ENCODE measurements around the gene APBB2. TPM values are rescaled to one million over a fixed set of nuclear protein-coding genes. Genes with fewer than 3 reads are reported as not detected.
"Not testable (repeated sequence)": the region's sequence is repeated elsewhere in the genome, so short reads cannot be mapped to it uniquely, and the experiment has no call there.

The APBB2 gene
- total and polyA plus RNA-seq, 4 donors: 22.7 to 101 (median 64.4) TPM

DNA sequence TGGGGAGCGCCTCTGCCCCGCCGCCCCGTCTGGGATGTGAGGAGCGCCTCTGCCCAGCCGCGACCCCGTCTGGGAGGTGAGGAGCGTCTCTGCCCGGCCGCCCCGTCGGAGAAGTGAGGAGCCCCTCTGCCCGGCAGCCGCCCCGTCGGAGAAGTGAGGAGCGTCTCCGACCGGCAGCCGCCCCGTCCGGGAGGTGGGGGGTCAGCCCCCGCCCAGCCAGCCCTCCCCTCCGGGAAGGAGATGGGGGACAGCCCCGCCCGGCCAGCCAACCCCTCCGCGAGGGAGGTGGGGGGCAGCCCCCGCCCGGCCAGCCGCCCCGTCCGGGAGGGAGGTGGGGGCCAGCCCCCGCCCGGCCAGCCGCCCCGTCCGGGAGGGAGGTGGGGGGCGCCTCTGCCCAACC, 165.2 kb downstream of the APBB2 start:
- 93 to 97% methylated on average over 18 to 40 of the region's 40 CpGs for WGBS, 2 donors
- not testable (repeated sequence) for H3K9me3 ChIP-seq (ENCODE audit: control insufficient read depth, low read length); H3K4me1 ChIP-seq (ENCODE audit: control insufficient read depth in 1 of 2, insufficient read depth in 2 of 2, low read length in 2 of 2); DNase-seq; H3K27me3 ChIP-seq (ENCODE audit: control insufficient read depth in 1 of 2, insufficient read depth in 2 of 2, low read length in 1 of 2); H3K36me3 ChIP-seq (ENCODE audit: control insufficient read depth in 1 of 2, insufficient read depth in 2 of 2, low read length in 1 of 2); H3K27ac ChIP-seq (ENCODE audit: low read depth in 1 of 2, low read length in 2 of 2); H3K4me3 ChIP-seq (ENCODE audit: low read length in 2 of 2); ATAC-seq (ENCODE audit: low FRiP score)
- intact Hi-C loops (cut with DNase I): loop anchor here in 1 of 2 donors (10.0 kb wide), 1 partner anchor 54 kb away; no protein-coding TSS in a partner anchor

DNA sequence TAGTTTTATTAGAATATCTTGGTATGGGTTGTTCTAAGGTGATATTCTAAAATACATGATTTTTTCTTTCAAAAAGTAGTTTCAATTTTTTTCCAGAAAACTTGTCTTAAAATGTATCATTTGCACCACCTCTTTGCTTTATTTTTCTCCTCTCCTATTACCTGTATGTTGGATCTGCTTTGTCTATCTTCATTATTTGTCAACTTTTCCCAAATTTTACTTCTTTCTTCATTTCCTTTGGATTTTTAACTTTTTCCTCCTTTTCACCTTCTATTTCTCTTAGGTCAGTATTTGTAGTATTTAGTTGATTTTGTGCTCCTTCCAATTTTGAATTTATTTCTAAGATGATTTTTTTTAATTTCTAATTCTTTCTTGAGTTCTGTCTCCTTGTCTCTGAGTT, 169.6 kb downstream of the APBB2 start:
- Histone ChIP-seq H3K27ac (ENCODE audit: low read depth in 1 of 2, low read length in 2 of 2) (no peak overlapping the region), H3K36me3 (ENCODE audit: control insufficient read depth in 1 of 2, insufficient read depth in 2 of 2, low read length in 1 of 2) (no peaks in the 10 kb centered on the region), H3K4me3 (ENCODE audit: low read length in 2 of 2) (no peak overlapping the region), H3K4me1 (ENCODE audit: control insufficient read depth in 1 of 2, insufficient read depth in 2 of 2, low read length in 2 of 2) (no peaks in the 10 kb centered on the region), H3K27me3 (ENCODE audit: control insufficient read depth in 1 of 2, insufficient read depth in 2 of 2, low read length in 1 of 2) (no peaks in the 10 kb centered on the region), H3K9me3 (ENCODE audit: control insufficient read depth, low read length) (no peaks in the 10 kb centered on the region)
- ATAC-seq (ENCODE audit: low FRiP score): no peak
- no peak for DNase-seq
- intact Hi-C loops (cut with DNase I): loop anchor here in 1 of 2 donors (10.0 kb wide), 1 partner anchor 50 kb away; no protein-coding TSS in a partner anchor

DNA sequence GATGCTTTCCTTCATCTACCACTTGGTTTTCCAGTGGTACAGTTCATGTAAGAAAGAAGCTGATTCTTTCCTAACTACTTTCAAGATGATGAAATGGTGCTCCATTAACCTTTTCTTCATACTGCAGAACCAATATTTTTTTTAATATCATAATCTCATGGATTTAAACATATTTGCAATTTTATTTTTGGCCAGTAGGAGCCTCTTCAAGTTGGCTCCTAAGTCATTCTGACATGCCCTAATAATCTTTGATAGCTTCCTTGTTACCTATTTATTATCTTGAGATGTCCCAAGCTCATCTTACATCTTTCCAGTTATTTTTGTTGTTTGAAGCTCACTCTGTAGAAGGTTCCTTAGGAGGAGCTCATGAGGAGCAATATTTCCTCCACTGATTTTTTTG, 170.2 kb downstream of the APBB2 start:
- ATAC-seq (ENCODE audit: low FRiP score) (no peak), DNase-seq (no peak)
- no peaks in the 10 kb centered on the region for H3K27me3 ChIP-seq (ENCODE audit: control insufficient read depth in 1 of 2, insufficient read depth in 2 of 2, low read length in 1 of 2)
- H3K36me3 ChIP-seq (ENCODE audit: control insufficient read depth in 1 of 2, insufficient read depth in 2 of 2, low read length in 1 of 2): no peaks in the 10 kb centered on the region
- no peak overlapping the region for H3K27ac ChIP-seq (ENCODE audit: low read depth in 1 of 2, low read length in 2 of 2)
- intact Hi-C loops (cut with DNase I): loop anchor here in 1 of 2 donors (10.0 kb wide), 1 partner anchor 49 kb away; no protein-coding TSS in a partner anchor
- no peak overlapping the region for H3K4me3 ChIP-seq (ENCODE audit: low read length in 2 of 2)
- H3K4me1 ChIP-seq (ENCODE audit: control insufficient read depth in 1 of 2, insufficient read depth in 2 of 2, low read length in 2 of 2): no peaks in the 10 kb centered on the region
- no peaks in the 10 kb centered on the region for H3K9me3 ChIP-seq (ENCODE audit: control insufficient read depth, low read length)

DNA sequence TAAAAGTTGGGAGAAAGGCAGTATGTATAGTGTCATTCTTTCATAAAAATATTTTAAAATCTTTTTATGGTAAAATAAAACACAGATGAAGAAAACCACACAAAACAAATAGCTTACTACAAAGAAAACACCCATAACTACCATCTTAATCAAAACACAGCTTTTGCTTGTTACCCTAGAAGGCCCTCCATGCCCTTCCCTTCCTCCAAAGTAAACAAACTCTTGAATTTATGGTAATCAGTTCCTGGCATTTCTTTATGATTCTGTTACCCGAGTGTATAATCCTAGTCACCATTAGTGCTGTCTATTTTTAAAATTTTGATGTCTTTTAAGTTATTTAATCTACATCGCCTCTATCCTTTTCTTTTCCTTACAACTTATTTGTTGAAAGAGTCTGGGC, 170.9 kb downstream of the APBB2 start:
- intact Hi-C loops (cut with DNase I): loop anchor here in 1 of 2 donors (10.0 kb wide), 1 partner anchor 49 kb away; no protein-coding TSS in a partner anchor
- no peak for DNase-seq
- Histone ChIP-seq H3K27me3 (ENCODE audit: control insufficient read depth in 1 of 2, insufficient read depth in 2 of 2, low read length in 1 of 2) (no peaks in the 10 kb centered on the region), H3K4me1 (ENCODE audit: control insufficient read depth in 1 of 2, insufficient read depth in 2 of 2, low read length in 2 of 2) (no peaks in the 10 kb centered on the region), H3K27ac (ENCODE audit: low read depth in 1 of 2, low read length in 2 of 2) (no peak overlapping the region), H3K36me3 (ENCODE audit: control insufficient read depth in 1 of 2, insufficient read depth in 2 of 2, low read length in 1 of 2) (no peaks in the 10 kb centered on the region), H3K4me3 (ENCODE audit: low read length in 2 of 2) (no peak overlapping the region), H3K9me3 (ENCODE audit: control insufficient read depth, low read length) (no peaks in the 10 kb centered on the region)
- no peak for ATAC-seq (ENCODE audit: low FRiP score)
- WGBS, 2 donors: 56 to 59% methylated on average over 2 of the region's 2 CpGs

DNA sequence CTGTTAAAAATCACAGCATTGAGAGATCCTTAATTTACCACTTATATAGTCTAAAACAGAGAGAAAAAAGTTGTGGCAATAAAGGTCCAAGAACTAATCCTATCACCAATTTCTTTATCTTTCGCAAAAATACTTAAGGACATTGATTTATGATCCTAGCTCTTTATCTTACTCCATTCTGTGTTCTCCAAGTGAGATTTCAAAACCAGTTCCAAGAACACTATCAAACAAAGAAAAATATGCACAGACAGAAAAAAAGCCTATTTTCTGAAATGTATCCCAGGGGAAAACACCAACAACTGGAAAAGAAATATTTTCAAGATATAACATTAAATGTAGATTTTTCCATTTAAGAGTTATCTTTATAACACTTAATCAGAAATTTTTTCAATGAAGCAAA, 172.8 kb downstream of the APBB2 start:
- no peaks in the 10 kb centered on the region for H3K9me3 ChIP-seq (ENCODE audit: control insufficient read depth, low read length)
- intact Hi-C loops (cut with DNase I): loop anchor here in 1 of 2 donors (10.0 kb wide), 1 partner anchor 47 kb away; no protein-coding TSS in a partner anchor
- no peaks in the 10 kb centered on the region for H3K27me3 ChIP-seq (ENCODE audit: control insufficient read depth in 1 of 2, insufficient read depth in 2 of 2, low read length in 1 of 2)
- DNase-seq (no peak), ATAC-seq (ENCODE audit: low FRiP score) (no peak)
- 12 to 22% methylated on average over 1 of the region's 1 CpG for WGBS, 2 donors
- H3K4me1 ChIP-seq (ENCODE audit: control insufficient read depth in 1 of 2, insufficient read depth in 2 of 2, low read length in 2 of 2): no peaks in the 10 kb centered on the region
- no peak overlapping the region for H3K27ac ChIP-seq (ENCODE audit: low read depth in 1 of 2, low read length in 2 of 2)
- H3K36me3 ChIP-seq (ENCODE audit: control insufficient read depth in 1 of 2, insufficient read depth in 2 of 2, low read length in 1 of 2): no peaks in the 10 kb centered on the region
- H3K4me3 ChIP-seq (ENCODE audit: low read length in 2 of 2): no peak overlapping the region

DNA sequence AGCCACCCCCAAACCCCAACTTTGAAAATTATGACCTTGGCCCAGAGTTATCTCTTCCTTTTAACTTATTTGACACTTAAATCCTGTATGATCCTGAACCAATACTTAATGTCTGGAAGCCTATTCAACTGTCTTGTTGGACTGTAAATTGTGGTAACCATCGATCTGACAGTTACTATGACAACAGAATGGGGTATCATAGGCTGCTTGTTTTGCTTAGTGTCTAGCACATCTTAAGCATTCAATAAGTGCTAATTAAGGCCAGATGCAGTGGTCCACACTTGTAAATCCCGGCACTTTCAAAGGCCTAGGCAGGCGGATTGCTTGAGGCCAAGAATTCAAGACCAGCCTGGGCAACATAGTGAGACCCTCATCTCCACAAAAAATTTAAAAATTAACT, 175.0 kb downstream of the APBB2 start:
- no peaks in the 10 kb centered on the region for H3K9me3 ChIP-seq (ENCODE audit: control insufficient read depth, low read length)
- H3K4me1 ChIP-seq (ENCODE audit: control insufficient read depth in 1 of 2, insufficient read depth in 2 of 2, low read length in 2 of 2): no peaks in the 10 kb centered on the region
- DNase-seq (no peak), ATAC-seq (ENCODE audit: low FRiP score) (no peak)
- H3K27me3 ChIP-seq (ENCODE audit: control insufficient read depth in 1 of 2, insufficient read depth in 2 of 2, low read length in 1 of 2): no peaks in the 10 kb centered on the region
- intact Hi-C loops (cut with DNase I): no loop called here
- H3K27ac ChIP-seq (ENCODE audit: low read depth in 1 of 2, low read length in 2 of 2): no peak overlapping the region
- no peaks in the 10 kb centered on the region for H3K36me3 ChIP-seq (ENCODE audit: control insufficient read depth in 1 of 2, insufficient read depth in 2 of 2, low read length in 1 of 2)
- H3K4me3 ChIP-seq (ENCODE audit: low read length in 2 of 2): no peak overlapping the region
- WGBS, 2 donors: 95 to 97% methylated on average over 3 of the region's 3 CpGs

DNA sequence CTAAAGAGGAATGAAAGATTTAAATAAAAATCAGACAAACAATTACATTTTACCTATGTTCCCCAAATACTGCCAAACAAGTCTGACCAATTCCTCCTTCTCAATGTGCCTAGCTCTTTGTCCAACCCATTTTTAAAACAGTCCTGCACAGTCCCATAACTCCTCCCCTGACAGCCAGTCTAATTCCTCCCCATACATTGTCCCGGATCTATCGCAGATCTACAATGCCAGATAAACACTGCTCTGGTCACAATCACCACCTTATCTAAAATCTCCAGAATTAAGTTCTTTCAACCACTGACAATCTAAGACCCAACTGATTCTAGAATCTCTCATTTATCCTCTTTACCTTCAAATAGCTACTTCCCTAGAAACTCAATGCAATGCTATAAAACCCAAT, 176.0 kb downstream of the APBB2 start:
- ATAC-seq (ENCODE audit: low FRiP score): no peak
- no peaks in the 10 kb centered on the region for H3K9me3 ChIP-seq (ENCODE audit: control insufficient read depth, low read length)
- whole genome bisulfite sequencing, 2 donors: 94 to 98% methylated on average over 2 of the region's 2 CpGs
- H3K36me3 ChIP-seq (ENCODE audit: control insufficient read depth in 1 of 2, insufficient read depth in 2 of 2, low read length in 1 of 2): no peaks in the 10 kb centered on the region
- H3K27me3 ChIP-seq (ENCODE audit: control insufficient read depth in 1 of 2, insufficient read depth in 2 of 2, low read length in 1 of 2): no peaks in the 10 kb centered on the region
- intact Hi-C loops (cut with DNase I): no loop called here
- H3K27ac ChIP-seq (ENCODE audit: low read depth in 1 of 2, low read length in 2 of 2): no peak overlapping the region
- H3K4me1 ChIP-seq (ENCODE audit: control insufficient read depth in 1 of 2, insufficient read depth in 2 of 2, low read length in 2 of 2): no peaks in the 10 kb centered on the region
- no peak overlapping the region for H3K4me3 ChIP-seq (ENCODE audit: low read length in 2 of 2)
- DNase-seq: no peak

DNA sequence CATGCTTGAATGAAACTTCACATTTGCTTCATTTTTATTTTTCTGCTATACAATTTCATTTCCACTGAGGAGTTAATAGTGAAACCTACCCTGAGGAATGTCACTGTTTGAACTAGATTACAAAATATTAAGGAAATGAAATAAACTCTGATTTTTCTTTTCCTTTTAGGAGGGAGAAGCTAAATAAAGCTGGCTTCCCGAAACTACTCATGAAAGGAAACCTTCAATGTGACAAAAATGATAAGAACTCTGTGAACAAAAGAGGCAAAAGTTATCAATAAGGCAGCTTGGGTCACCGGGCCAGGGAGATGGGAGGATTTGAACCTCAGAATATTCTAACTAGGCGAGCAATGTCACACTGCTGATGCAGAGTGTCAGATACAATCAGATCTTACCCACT, 185.2 kb downstream of the APBB2 start:
- Histone ChIP-seq H3K27me3 (ENCODE audit: control insufficient read depth in 1 of 2, insufficient read depth in 2 of 2, low read length in 1 of 2) (no peaks in the 10 kb centered on the region), H3K9me3 (ENCODE audit: control insufficient read depth, low read length) (peaks cover 3% of the 10 kb centered on the region), H3K27ac (ENCODE audit: low read depth in 1 of 2, low read length in 2 of 2) (peak overlapping the region; percentile 85), H3K4me3 (ENCODE audit: low read length in 2 of 2) (no peak overlapping the region), H3K4me1 (ENCODE audit: control insufficient read depth in 1 of 2, insufficient read depth in 2 of 2, low read length in 2 of 2) (peaks cover 0 to 8% of the 10 kb centered on the region in 2 donors), H3K36me3 (ENCODE audit: control insufficient read depth in 1 of 2, insufficient read depth in 2 of 2, low read length in 1 of 2) (no peaks in the 10 kb centered on the region)
- intact Hi-C loops (cut with DNase I): no loop called here
- WGBS, 2 donors: 26 to 27% methylated on average over 3 of the region's 3 CpGs
- DNase-seq: no peak
- peak; percentile 38 for ATAC-seq (ENCODE audit: low FRiP score)

DNA sequence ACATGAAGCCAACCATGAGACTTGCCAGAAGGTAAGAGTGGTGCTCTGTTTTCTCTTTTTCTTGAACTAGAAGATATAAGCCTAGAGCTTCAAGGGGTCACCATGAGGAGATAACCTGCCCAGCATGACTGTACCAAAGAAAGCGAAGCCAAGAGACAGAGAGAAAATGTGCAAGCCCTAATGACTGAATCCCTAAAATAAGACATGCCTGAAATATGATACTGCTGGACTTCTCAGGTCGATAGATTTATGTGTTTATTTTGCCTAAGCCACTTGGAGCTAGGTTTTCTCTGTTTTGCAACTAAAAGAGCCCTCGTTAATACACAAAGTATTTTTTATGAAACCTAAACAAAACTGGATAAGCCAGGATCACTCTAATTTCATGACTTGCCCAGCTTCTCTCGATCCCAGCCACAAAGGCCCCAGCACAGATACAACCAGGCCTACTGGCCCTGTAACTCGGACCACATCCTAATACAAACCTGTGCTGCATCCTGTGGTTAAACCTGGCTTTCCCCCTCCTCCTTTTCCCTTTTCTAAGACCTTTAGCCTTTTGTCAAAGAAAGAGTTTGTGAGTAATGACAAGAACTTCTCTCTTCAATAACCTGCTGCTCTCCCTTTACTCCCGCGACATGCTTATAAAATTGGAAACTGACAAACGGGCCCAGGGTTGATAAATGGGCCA, 185.8 kb downstream of the APBB2 start:
- intact Hi-C loops (cut with DNase I): no loop called here
- Histone ChIP-seq H3K4me1 (ENCODE audit: control insufficient read depth in 1 of 2, insufficient read depth in 2 of 2, low read length in 2 of 2) (peaks cover 0 to 8% of the 10 kb centered on the region in 2 donors), H3K4me3 (ENCODE audit: low read length in 2 of 2) (no peak overlapping the region), H3K9me3 (ENCODE audit: control insufficient read depth, low read length) (peaks cover 3% of the 10 kb centered on the region), H3K36me3 (ENCODE audit: control insufficient read depth in 1 of 2, insufficient read depth in 2 of 2, low read length in 1 of 2) (no peaks in the 10 kb centered on the region), H3K27me3 (ENCODE audit: control insufficient read depth in 1 of 2, insufficient read depth in 2 of 2, low read length in 1 of 2) (no peaks in the 10 kb centered on the region), H3K27ac (ENCODE audit: low read depth in 1 of 2, low read length in 2 of 2) (peak overlapping the region; percentile 33 to 85)
- ATAC-seq (ENCODE audit: low FRiP score): peak; percentile 65
- DNase-seq: no peak
- WGBS, 2 donors: 35 to 37% methylated on average over 8 of the region's 8 CpGs
